Memory B cell (primary cell): ENCODE measurements around the gene UGT1A10.

Experiments
- ATAC-seq: fragments of 150-1000 bp; cut with Tn5 transposase; 2 replicates; pipeline ENCODE4 v1.10.0; 2021; ENCODE audit warnings: low read depth, mild to moderate bottlenecking, moderate library complexity
- DNase-seq, 2 donors: peaks; one replicate each; pipeline ENCODE4 v3.0.0; 2022; ENCODE audit warnings: low spot score in 2 of 2
- H3K27ac Mint-ChIP-seq: one replicate; pipeline ENCODE4 v1.8.0; 2022; ENCODE audit warnings: mild to moderate bottlenecking, moderate library complexity, mixed read lengths
- H3K27me3 Mint-ChIP-seq: one replicate; pipeline ENCODE4 v1.8.0; 2022; ENCODE audit warnings: mixed read lengths
- H3K36me3 Mint-ChIP-seq: one replicate; pipeline ENCODE4 v1.8.0; 2022; ENCODE audit warnings: mild to moderate bottlenecking, mixed read lengths
- H3K4me1 Mint-ChIP-seq: one replicate; pipeline ENCODE4 v1.8.0; 2022; ENCODE audit warnings: mixed read lengths
- H3K4me3 Mint-ChIP-seq: one replicate; pipeline ENCODE4 v1.8.0; 2022; ENCODE audit warnings: mild to moderate bottlenecking, moderate library complexity, mixed read lengths
- H3K9me3 Mint-ChIP-seq: one replicate; pipeline ENCODE4 v1.8.0; 2022; ENCODE audit warnings: mixed read lengths

UGT1A10 gene

GRCh38 chr2:233811087-233811486 is 174.8 kb downstream of the UGT1A10 start:
- H3K27me3 Mint-ChIP-seq: peaks cover 8% of the 10 kb centered on the region
- no peak for DNase-seq
- no peaks in the 10 kb centered on the region for H3K9me3 Mint-ChIP-seq
- H3K4me3 Mint-ChIP-seq: no peak overlapping the region
- no peaks in the 10 kb centered on the region for H3K4me1 Mint-ChIP-seq
- no peak overlapping the region for H3K27ac Mint-ChIP-seq
- no peaks in the 10 kb centered on the region for H3K36me3 Mint-ChIP-seq
- no peak for ATAC-seq

GRCh38 chr2:233811732-233812131 is 175.5 kb downstream of the UGT1A10 start:
- H3K27me3 Mint-ChIP-seq: peaks cover 8% of the 10 kb centered on the region
- no peaks in the 10 kb centered on the region for H3K9me3 Mint-ChIP-seq
- no peaks in the 10 kb centered on the region for H3K4me1 Mint-ChIP-seq
- H3K4me3 Mint-ChIP-seq: no peak overlapping the region
- H3K27ac Mint-ChIP-seq: no peak overlapping the region
- ATAC-seq (no peak), DNase-seq (no peak)
- H3K36me3 Mint-ChIP-seq: no peaks in the 10 kb centered on the region

GRCh38 chr2:233813236-233814055 is 177.2 kb downstream of the UGT1A10 start:
- ATAC-seq (no peak), DNase-seq (no peak)
- no peaks in the 10 kb centered on the region for H3K36me3 Mint-ChIP-seq
- H3K27me3 Mint-ChIP-seq: peaks cover 13% of the 10 kb centered on the region
- no peaks in the 10 kb centered on the region for H3K9me3 Mint-ChIP-seq
- no peak overlapping the region for H3K4me3 Mint-ChIP-seq
- no peaks in the 10 kb centered on the region for H3K4me1 Mint-ChIP-seq
- H3K27ac Mint-ChIP-seq: no peak overlapping the region

- no peak for ATAC-seq
Observed at GRCh38 chr2:233814056-233814835, 178.0 kb downstream of the UGT1A10 start.

GRCh38 chr2:233815861-233816260 is 179.6 kb downstream of the UGT1A10 start:
- ATAC-seq: no peak
- peaks cover 13% of the 10 kb centered on the region for H3K27me3 Mint-ChIP-seq
- H3K4me3 Mint-ChIP-seq: no peak overlapping the region
- H3K27ac Mint-ChIP-seq: no peak overlapping the region
- no peaks in the 10 kb centered on the region for H3K4me1 Mint-ChIP-seq
- no peaks in the 10 kb centered on the region for H3K9me3 Mint-ChIP-seq
- no peak for DNase-seq
- no peaks in the 10 kb centered on the region for H3K36me3 Mint-ChIP-seq

More at GRCh38 chr2:233814056-233814835, 178.0 kb downstream of the UGT1A10 start:
- no peak overlapping the region for H3K27ac Mint-ChIP-seq
- H3K4me1 Mint-ChIP-seq: no peaks in the 10 kb centered on the region
- H3K9me3 Mint-ChIP-seq: no peaks in the 10 kb centered on the region
- peaks cover 16% of the 10 kb centered on the region for H3K27me3 Mint-ChIP-seq
- DNase-seq: no peak
- no peak overlapping the region for H3K4me3 Mint-ChIP-seq
- H3K36me3 Mint-ChIP-seq: no peaks in the 10 kb centered on the region

- DNase-seq (no peak), ATAC-seq (no peak)
- H3K27me3 Mint-ChIP-seq: peaks cover 13% of the 10 kb centered on the region
- no peaks in the 10 kb centered on the region for H3K9me3 Mint-ChIP-seq
- H3K4me1 Mint-ChIP-seq: no peaks in the 10 kb centered on the region
- H3K4me3 Mint-ChIP-seq: no peak overlapping the region
- no peaks in the 10 kb centered on the region for H3K36me3 Mint-ChIP-seq
- H3K27ac Mint-ChIP-seq: no peak overlapping the region
Observed at GRCh38 chr2:233816334-233816733, 180.1 kb downstream of the UGT1A10 start.

- H3K36me3 Mint-ChIP-seq: no peaks in the 10 kb centered on the region
- H3K4me1 Mint-ChIP-seq: no peaks in the 10 kb centered on the region
- ATAC-seq (no peak), DNase-seq (no peak)
- H3K4me3 Mint-ChIP-seq: no peak overlapping the region
- H3K27me3 Mint-ChIP-seq: peaks cover 13% of the 10 kb centered on the region
- no peaks in the 10 kb centered on the region for H3K9me3 Mint-ChIP-seq
- no peak overlapping the region for H3K27ac Mint-ChIP-seq
Observed at GRCh38 chr2:233816771-233817170, 180.5 kb downstream of the UGT1A10 start.

GRCh38 chr2:233817361-233817911 is 181.2 kb downstream of the UGT1A10 start:
- ATAC-seq (no peak), DNase-seq (no peak)
- no peak overlapping the region for H3K4me3 Mint-ChIP-seq
- H3K9me3 Mint-ChIP-seq: no peaks in the 10 kb centered on the region
- no peaks in the 10 kb centered on the region for H3K36me3 Mint-ChIP-seq
- no peak overlapping the region for H3K27ac Mint-ChIP-seq
- peaks cover 11% of the 10 kb centered on the region for H3K27me3 Mint-ChIP-seq
- no peaks in the 10 kb centered on the region for H3K4me1 Mint-ChIP-seq

GRCh38 chr2:233817995-233818638 is 181.9 kb downstream of the UGT1A10 start:
- DNase-seq (no peak), ATAC-seq (no peak)
- Mint-ChIP-seq H3K4me1 (no peaks in the 10 kb centered on the region), H3K9me3 (no peaks in the 10 kb centered on the region), H3K4me3 (no peak overlapping the region), H3K27me3 (peaks cover 11% of the 10 kb centered on the region), H3K36me3 (no peaks in the 10 kb centered on the region), H3K27ac (no peak overlapping the region)

GRCh38 chr2:233818639-233819621 is 182.7 kb downstream of the UGT1A10 start:
- peaks cover 11% of the 10 kb centered on the region for H3K27me3 Mint-ChIP-seq
- DNase-seq: no peak
- no peak for ATAC-seq
- no peak overlapping the region for H3K27ac Mint-ChIP-seq
- H3K4me3 Mint-ChIP-seq: no peak overlapping the region
- no peaks in the 10 kb centered on the region for H3K4me1 Mint-ChIP-seq
- H3K9me3 Mint-ChIP-seq: no peaks in the 10 kb centered on the region
- H3K36me3 Mint-ChIP-seq: no peaks in the 10 kb centered on the region

- Mint-ChIP-seq H3K27me3 (peaks cover 11% of the 10 kb centered on the region), H3K27ac (no peak overlapping the region), H3K36me3 (no peaks in the 10 kb centered on the region), H3K4me1 (no peaks in the 10 kb centered on the region), H3K4me3 (no peak overlapping the region), H3K9me3 (no peaks in the 10 kb centered on the region)
- DNase-seq: no peak
- no peak for ATAC-seq
Observed at GRCh38 chr2:233819884-233820773, 183.9 kb downstream of the UGT1A10 start.

- no peak overlapping the region for H3K4me3 Mint-ChIP-seq
- H3K9me3 Mint-ChIP-seq: no peaks in the 10 kb centered on the region
- peaks cover 11% of the 10 kb centered on the region for H3K27me3 Mint-ChIP-seq
- no peak overlapping the region for H3K27ac Mint-ChIP-seq
- ATAC-seq: no peak
- H3K4me1 Mint-ChIP-seq: no peaks in the 10 kb centered on the region
- DNase-seq: no peak
- no peaks in the 10 kb centered on the region for H3K36me3 Mint-ChIP-seq
Observed at GRCh38 chr2:233820774-233821105, 184.5 kb downstream of the UGT1A10 start.
